HL-60/S4 treated with phorbol 12-myristate 13-acetate at 8.2 ng/mL for 4 days and 3 days (cell line): ENCODE data around the gene LIPA.

Experiments used
- in situ Hi-C: fragments of 300-500 bp; cut with MboI; formaldehyde crosslinking; loops from 2 replicates; pipeline ENCODE4 v1.15.0; 2022; ENCODE audit warnings: low sequenced_read_pairs

The LIPA gene

GRCh38 chr10:89241486-89242344 is 9.9 kb downstream of the LIPA start:
- in situ Hi-C loops, result no loop called here

- in situ Hi-C loops, result no loop called here
These were observed 10.5 kb downstream of the LIPA start for GRCh38 chr10:89241026-89241425.

- in situ Hi-C loops, result no loop called here
These were observed 11.1 kb downstream of the LIPA start for GRCh38 chr10:89240519-89240918.

DNA sequence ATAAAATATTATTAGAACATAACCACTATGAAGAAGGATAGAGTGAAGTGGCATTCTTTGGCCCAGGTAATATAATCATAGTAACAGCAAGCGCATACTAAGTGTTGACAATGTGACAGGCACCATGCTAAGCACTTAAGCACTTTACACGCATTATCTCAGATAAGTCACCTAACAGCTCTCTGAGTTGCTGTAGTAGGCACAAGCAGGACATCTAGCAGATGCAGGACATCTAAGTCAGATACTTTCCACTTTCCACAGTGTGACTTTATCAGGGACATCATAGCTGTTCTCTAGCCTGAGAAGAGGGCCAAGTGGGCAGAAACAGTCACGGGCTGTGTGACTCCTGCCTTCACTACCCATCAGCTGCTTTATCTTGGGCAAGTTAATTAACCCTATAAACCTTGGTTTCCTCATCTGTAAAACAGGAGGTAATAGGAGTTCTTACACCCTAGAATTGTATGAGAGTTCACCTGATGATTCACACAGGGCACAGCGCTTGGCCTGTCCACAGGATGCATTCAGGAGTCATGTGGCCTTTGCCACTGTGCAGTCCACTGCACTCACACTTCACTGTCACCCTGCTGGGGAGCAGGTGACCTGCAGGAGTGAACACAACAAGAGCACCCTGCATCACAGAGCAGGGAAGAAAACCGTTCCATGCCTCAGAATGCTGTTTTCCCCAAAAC is 12.5 kb downstream of the LIPA start:
- in situ Hi-C loops, result no loop called here

DNA sequence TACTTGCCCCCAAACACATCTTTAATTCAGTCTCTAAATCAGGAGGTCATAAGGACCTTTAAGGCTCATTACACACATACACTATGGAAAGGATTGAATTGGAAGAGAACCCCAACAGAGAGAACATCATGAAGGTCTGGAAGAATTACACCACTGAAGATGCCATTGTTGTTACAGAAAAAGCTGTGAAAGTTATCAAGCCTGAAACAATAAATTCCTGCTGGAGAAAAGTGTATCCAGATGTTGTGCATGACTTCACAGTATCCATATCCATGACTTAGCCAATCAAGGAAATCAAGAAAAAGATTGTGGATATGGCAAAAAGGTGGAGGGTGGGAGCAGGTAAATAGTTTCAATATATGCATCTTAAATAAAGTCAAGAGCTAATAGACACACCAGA is 13.7 kb downstream of the LIPA start:
- in situ Hi-C loops, result no loop called here

DNA sequence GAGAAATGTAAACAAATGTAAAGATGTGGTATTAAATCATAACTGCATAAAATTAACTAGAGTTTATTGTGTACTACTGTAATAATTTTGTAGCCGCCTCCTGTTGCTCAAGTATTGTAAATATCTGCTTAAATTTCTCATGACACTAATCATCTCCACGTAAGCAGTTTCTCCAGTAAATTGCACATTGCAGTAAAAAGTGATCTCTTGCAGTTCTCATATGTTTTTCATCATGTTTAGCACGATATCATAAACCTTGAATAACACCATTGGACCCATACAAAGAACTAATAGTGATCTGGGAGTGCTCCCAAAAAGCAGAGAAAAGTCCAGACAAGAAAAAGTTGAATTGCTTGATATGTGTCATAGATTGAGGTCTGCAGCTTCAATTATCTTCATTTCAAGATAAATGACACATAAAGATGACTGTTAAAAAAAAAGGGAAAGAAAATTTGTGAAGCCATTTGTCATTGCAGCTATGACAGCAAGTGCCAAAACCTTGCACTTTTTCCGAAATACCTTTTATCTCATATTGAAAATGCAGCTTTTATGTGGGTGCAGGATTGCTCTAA is 15.3 kb downstream of the LIPA start:
- in situ Hi-C loops, result no loop called here

- in situ Hi-C loops, result no loop called here
These were observed 16.3 kb downstream of the LIPA start for GRCh38 chr10:89235073-89235798.

- in situ Hi-C loops, result no loop called here
These were observed 18.5 kb downstream of the LIPA start for GRCh38 chr10:89233033-89233432.

DNA sequence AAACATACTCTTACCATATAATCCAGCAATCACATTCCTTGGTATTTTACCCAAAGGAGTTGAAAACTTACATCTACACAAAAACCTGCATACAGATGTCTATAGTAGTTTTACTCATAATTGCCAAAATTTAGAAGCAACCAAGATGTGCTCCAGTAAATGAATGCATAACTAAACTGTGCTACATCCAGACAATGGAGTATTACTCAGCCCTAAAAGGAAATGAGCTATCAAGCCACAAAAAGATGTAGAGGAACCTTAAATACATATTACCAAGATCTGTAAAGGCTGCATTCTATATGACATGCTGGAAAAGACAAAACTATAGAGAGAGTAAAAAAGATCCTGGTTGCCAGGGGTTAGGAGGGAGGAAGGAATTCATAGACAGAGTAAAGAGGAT is 22.6 kb downstream of the LIPA start:
- in situ Hi-C loops, result no loop called here

- in situ Hi-C loops, result no loop called here
These were observed 23.4 kb downstream of the LIPA start for GRCh38 chr10:89228146-89228545.

- in situ Hi-C loops, result no loop called here
These were observed 24.7 kb downstream of the LIPA start for GRCh38 chr10:89226891-89227290.

DNA sequence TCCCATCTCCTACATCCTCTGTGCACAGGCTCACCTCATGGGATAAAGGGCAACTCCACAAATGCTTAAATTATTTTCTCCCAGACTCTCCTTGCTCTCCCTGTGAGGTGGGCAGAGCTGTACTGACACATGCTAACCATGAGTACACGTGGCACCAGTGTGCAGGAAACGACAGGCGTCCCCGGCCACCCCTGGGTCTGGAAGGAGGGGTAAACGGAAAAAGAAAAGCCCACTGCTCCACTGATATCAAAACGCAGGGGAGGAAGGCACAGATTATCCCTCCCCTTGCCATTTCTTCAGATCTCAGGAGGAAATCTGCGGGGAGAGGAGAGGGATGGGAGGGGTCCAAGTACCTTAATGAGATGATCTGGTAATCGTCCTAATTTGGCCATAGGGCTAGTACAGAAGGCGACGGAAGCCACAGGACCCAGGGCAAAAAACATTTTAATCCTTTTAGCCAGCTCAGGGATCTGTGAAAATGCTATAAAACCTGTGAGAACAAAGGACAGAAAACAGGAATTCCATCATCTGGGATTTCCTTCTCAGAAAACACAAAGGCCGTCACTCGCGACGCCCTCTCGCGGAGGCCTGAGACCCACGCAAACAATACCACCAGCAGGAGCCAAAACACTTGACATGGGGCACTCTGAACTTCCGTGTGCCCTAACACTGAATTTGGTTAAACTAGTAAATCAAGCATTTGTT is 26.7 kb downstream of the LIPA start:
- in situ Hi-C loops, result loop anchor here (25.0 kb wide), 1 partner anchor 288 kb away; no protein-coding TSS in a partner anchor

- in situ Hi-C loops, result loop anchor here (25.0 kb wide), 1 partner anchor 285 kb away; no protein-coding TSS in a partner anchor
These were observed 29.7 kb downstream of the LIPA start for GRCh38 chr10:89221919-89222318.

DNA sequence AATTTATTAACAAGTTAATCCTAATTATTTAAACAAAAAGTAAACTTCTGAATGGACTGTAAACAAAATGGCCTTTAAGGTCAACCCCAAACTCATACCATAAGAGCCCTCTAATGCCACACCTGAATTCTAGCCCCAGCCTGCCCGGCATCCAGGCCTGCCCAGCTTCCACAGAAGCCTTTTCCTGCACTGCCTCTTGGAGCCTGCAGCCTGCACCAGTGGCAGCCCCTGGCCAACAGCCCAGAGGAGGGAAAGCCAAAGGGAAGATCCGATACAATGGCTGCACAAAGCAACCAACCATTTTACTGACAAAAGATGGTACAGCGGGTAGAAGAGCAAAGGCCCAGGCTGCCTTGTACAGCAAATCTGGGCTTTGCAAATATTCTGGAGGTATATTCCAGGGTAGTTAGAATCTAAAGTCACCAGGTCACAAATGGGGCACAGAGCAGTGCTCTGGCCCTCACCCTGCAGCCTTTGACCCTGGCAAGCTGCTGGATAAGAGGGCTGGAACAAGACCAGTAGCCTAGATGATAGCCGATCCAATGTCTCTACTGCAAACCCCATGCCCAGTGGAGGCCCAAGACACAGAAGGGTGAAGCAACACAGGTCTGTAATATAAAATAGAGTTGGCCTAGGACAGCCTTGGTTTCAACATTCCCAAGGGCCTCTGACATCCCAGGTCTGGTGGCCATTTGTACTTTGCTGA is 31.9 kb downstream of the LIPA start:
- in situ Hi-C loops, result loop anchor here (10.0 to 25.0 kb wide), 2 partner anchors 185 to 282 kb away; no protein-coding TSS in a partner anchor

GRCh38 chr10:89217057-89217990 is 34.3 kb downstream of the LIPA start:
- in situ Hi-C loops, result loop anchor here (10.0 to 25.0 kb wide), 2 partner anchors 183 to 280 kb away; no protein-coding TSS in a partner anchor

GRCh38 chr10:89216056-89216455 is 35.5 kb downstream of the LIPA start:
- in situ Hi-C loops, result loop anchor here (10.0 to 25.0 kb wide), 2 partner anchors 181 to 279 kb away; no protein-coding TSS in a partner anchor

GRCh38 chr10:89215511-89215910 is 36.1 kb downstream of the LIPA start:
- in situ Hi-C loops, result loop anchor here (10.0 to 25.0 kb wide), 2 partner anchors 181 to 278 kb away; no protein-coding TSS in a partner anchor

DNA sequence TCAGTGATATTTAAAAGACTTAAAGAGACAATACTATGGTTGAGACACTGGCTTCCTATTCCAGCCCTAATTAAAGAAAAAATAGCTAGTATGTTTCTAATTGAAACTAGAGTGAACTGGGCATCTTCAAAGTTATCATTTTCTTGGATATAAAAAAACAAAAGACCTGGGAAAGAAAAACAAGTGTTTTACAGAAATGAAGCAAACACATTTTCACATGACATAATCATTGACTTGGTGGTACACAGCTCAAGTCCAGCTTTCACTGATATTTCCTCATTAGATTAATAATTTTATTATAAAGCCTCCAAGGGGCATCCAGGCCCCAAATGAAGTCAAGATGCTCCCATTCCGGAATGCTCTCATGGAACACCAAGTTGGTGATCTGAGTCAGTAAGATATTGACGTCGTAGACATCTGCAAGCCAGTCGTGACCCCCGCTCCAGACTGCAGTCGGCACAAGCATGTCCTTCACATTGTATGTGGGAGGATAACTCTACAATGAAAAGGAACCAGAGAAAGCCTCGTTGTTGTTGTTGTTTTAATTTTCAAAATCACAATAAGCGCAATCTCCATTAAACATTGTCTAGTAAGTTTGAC is 36.9 kb downstream of the LIPA start:
- in situ Hi-C loops, result loop anchor here (10.0 to 25.0 kb wide), 2 partner anchors 180 to 277 kb away; no protein-coding TSS in a partner anchor
